Anterior cingulate cortex (tissue), 58 donors: ENCODE data around the gene ENGASE.

Source experiments
- DNase-seq, 58 donors: peaks; one replicate each; lab custom pipeline; 2025; lab: John Stamatoyannopoulos, UW

Gene ENGASE

DNA sequence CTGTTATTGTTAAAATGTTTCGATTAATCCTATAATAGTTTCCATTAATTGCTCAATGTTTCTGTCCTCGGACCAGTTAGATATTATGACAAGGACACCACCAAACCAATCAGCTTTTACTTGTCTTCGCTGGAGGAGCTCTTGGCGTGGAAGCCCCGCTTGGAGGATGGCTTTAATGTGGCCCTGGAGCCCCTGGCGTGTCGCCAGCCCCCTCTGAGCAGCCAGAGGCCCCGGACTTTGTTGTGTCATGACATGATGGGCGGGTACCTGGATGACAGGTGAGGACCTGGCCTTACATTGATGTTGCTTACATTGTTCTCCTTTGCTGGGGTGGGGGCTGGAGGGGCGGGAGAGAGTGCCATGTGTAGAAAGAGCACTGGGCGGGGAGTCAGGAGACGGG is 3.0 kb downstream of the ENGASE start:
- no peak for DNase-seq

GRCh38 chr17:79078476-79079190 is 4.0 kb downstream of the ENGASE start:
- DNase-seq = no peak

DNA sequence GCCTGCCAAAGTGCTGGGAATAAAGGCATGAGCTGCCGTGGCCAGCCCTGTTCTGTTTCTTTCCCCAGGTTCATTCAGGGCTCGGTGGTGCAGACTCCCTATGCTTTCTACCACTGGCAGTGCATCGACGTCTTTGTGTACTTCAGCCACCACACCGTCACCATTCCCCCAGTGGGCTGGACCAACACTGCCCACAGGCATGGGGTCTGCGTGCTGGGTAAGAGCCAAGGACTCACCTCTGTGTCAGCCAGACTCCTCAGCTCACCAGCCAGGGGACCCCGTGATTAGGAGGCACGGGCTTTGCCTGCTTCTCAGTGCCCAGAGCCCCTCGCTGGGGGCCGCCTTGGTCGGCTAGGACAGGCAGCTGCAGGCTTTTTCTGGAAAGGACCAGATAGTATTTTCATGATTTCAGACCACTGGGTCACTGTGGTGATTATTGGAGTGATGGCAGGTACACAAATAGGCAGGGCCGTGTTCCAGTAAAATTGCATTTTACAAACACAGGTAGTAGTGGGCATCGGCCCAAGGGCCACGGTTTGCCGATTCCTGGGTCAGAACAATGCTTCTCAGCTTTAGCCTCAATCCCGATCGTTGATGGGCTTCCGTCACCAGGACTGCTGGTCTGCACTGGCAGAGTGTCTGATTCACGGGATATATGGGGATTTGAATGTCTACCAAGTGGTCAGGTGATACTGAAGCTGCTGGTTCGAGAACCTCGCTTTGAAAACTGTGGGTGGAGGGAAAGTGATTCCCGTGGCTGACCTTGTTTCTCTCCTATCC is 5.0 kb downstream of the ENGASE start:
- DNase-seq = no peak

DNA sequence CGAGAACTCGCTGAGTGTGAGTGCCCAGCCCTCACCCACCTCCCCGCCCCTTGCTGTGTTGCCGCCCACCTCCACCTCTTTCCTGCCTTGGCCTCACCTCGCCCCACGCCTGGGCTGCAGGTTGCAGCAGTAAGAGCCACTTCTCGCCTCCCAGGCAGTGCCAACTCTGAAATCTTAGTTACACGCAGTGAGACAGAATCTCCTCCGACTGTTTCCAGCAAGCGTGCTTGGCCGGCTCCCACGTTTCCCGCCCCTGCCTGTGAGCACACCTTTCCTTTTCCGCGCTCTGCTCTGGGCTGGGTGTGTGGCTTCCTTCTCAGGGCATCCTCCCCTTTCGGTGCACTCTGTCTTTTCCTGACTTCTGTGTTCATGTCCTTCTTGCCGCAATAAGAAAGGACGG is 5.7 kb downstream of the ENGASE start:
- DNase-seq = peak in 5 of 58 donors; percentile 11 to 59 (median 35)

GRCh38 chr17:79080761-79081290 is 6.2 kb downstream of the ENGASE start:
- DNase-seq = no peak

GRCh38 chr17:79081571-79082276 is 7.1 kb downstream of the ENGASE start:
- no peak for DNase-seq

- DNase-seq = peak in 11 of 58 donors; percentile 10 to 41 (median 17)
These were observed 7.9 kb downstream of the ENGASE start for GRCh38 chr17:79082311-79083190.

DNA sequence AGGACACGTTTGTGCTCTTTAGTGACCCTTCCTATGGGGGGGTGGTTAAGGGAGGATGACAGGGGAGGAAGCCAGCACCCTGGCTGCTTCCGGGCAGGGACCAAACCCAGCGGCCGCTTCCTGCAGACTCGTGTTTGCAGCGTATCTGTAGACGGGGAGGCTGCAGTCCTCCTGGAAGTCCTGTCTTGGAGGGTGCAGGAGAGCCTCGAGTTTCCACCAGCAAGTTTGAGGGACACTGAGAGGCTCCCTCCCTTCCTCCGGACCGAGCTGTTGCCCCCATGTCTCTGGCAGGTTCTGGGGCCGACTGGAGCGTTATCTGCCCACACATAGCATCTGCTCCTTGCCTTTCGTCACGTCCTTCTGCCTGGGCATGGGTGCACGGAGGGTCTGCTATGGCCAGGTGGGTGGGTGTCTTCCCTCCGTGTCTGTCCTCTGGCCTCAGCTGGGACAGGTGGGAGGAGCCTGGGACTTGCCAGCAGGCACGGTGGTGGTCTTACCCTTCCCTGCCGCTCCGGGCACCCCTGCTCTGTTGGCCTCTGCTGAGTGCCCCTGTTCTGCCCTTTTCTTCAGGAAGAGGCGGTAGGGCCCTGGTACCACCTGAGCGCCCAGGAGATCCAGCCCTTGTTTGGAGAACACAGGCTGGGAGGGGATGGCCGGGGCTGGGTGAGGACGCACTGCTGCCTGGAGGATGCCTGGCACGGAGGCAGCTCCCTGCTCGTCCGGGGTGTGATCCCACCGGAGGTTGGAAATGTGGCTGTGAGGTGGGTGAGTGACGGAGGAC is 8.8 kb downstream of the ENGASE start:
- no peak for DNase-seq

- DNase-seq = no peak
These were observed 9.9 kb downstream of the ENGASE start for GRCh38 chr17:79084291-79085153.

GRCh38 chr17:79085154-79085920 is 10.7 kb downstream of the ENGASE start:
- no peak for DNase-seq

DNA sequence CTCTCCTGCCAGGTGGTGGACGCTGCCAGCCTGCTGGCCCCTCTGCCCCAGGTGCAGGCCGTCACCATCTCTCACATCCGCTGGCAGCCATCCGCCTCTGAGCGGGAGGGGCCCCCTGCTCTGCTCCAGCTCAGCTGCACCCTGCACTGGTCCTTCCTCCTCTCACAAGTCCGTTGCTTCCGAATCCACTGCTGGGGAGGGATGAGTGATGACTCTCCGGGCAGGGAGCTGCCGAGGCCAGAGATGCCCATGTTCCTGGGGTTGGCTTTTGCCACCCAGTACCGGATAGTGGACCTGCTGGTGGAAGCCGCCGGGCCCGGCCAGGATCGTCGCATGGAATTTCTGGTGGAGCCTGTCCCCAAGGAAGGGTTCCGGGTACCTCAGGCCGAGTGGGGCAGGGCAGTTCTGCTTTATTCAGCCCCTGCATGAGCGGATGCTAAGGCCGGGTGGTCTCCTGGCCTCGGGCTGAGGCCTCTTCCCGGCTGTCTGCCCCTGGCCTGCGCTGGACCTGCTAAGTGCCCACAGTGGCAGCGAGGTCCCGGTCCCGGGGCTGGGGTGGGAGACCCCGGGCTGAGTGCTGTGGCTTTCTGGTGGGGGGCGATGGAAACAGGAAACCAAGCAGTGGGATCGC is 11.4 kb downstream of the ENGASE start:
- DNase-seq = no peak

DNA sequence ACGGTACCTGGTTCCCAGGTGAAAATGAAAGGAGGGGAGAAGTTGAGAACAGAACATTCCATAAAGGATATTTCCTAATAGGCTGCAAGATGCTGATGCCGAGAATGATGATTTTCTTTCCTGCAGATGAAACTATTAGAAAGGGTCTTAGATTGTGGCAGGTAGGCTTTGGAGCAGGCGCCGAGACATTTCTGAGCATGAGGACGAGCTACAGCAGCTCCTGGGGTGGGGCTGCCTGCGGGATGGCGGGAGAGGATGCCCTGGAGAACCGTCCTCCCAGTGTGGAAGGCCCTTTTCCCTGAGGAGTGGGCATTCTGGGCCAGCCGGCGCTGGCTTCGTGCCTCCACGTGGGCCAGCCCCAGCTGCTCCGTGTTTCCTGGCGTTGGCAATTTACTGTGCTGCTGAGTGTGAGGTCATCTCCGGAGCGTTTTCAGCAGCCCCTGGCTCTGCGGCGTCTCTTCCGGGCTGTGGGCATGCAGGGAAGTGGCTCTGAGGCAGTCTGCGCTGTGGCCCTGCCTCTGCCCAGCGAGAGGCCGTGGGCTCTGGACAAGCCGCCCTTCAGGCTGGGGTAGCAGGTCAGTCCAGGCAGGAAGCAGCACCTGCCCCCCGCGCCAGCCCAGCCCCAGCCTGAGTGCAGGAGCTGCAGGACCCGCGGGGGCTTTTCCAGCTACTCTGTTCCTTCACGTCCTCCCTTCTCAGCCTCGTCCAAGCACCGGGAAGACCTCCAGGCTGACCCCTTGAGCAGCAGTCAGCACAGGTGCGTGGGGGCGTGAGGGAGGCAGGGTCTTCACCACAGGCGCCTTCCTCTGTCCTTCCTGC is 12.2 kb downstream of the ENGASE start:
- DNase-seq = peak in 3 of 58 donors; percentile 19 to 30 (median 20)

- DNase-seq = peak in 54 of 58 donors; percentile 10 to 80 (median 48)
These were observed 13.0 kb downstream of the ENGASE start for GRCh38 chr17:79087428-79088143.

- DNase-seq = no peak
These were observed 13.8 kb downstream of the ENGASE start for GRCh38 chr17:79088247-79088996.

GRCh38 chr17:79088997-79089328 is 14.3 kb downstream of the ENGASE start:
- DNase-seq = no peak
